HG02798 (cell line): ENCODE measurements around the gene YPEL3.

Experiments
- ATAC-seq: cut with Tn5 transposase; IDR thresholded peaks from one replicate; pipeline ENCODE4 v1.9.1; 2021; ENCODE audit warnings: mild to moderate bottlenecking; ENCODE audit not compliant: unreplicated experiment, poor library complexity

Gene YPEL3

DNA sequence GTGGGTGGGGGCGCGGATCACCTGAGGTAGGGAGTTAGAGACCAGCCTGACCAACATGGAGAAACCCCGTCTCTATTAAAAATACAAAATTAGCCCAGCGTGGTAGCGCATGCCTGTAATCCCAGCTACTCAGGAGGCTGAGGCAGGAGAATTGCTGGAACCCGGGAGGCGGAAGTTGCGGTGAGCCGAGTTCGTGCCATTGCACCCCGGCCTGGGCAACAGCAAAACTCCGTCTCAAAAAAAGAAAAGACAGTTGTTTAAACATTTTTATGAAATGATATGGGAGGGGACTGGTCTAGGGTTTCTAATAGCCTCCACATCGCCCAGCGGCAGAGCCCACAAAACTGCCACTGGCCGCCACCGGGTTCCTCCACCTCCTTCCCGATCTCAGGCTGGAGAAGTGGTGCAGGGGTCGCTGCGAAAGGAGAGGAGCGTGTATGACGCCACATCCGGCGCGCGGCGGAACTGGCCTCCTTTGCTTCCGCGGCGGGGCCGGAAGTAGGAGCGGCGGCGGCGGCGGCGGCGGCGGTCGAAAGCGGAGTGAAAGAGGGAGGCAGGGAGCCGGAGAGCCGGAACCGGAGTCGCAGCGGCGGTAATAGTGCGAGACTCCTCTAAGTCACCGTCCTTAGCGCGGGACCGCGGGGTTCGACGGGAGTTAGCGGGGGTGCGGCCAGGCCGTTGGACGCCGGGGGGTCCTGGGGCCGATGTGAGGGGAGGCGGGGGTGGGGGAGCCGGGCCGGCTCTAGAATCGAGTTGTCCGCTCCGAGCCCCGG, 20.3 kb downstream of the YPEL3 start, which contains the start of gene PPP4C:
PPP4C (plus strand) TSS at position 492 of the 773 bp plus-strand sequence. CDS start 384 bp downstream, outside the sequence.
- ATAC-seq: peak; percentile 85

DNA sequence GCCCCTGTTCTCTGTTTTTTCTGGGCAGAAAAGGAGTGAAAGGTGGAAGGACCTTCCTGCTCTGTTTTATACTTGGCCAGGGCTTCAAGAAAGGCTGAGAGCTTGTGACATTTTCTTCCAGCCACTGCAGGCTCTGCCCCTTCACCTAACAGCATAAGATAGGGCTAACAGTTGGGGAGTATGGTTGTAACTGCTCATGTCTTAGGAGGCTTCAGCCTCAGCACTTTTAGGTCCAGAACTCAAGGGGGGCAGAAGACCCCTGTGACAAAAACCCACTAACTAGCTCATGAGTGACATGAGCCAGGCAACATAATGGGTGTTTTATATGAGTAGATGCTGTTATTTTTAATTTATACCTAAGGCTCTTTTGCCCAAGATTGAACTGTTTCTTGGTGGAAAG, 25.5 kb downstream of the YPEL3 start:
- no peak for ATAC-seq

DNA sequence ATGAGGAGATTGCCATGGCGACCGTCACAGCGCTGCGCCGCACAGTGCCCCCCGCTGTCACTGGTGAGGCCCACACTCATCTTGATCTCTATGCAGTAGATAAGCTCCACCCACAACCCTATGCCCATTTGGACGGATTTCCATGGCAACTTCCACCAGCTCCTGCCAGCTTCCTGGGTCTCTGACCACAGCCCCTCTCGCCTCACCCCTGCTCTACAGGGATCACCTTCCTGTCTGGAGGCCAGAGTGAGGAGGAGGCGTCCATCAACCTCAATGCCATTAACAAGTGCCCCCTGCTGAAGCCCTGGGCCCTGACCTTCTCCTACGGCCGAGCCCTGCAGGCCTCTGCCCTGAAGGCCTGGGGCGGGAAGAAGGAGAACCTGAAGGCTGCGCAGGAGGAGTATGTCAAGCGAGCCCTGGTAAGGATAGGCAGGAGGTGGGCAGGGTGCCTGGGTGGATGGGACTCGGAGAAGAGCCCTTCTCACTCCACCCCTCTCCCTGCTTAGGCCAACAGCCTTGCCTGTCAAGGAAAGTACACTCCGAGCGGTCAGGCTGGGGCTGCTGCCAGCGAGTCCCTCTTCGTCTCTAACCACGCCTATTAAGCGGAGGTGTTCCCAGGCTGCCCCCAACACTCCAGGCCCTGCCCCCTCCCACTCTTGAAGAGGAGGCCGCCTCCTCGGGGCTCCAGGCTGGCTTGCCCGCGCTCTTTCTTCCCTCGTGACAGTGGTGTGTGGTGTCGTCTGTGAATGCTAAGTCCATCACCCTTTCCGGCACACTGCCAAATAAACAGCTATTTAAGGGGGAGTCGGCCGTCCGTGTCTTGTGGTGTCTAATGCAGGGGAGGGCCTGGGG, 26.2 kb downstream of the YPEL3 start:
- no peak for ATAC-seq

DNA sequence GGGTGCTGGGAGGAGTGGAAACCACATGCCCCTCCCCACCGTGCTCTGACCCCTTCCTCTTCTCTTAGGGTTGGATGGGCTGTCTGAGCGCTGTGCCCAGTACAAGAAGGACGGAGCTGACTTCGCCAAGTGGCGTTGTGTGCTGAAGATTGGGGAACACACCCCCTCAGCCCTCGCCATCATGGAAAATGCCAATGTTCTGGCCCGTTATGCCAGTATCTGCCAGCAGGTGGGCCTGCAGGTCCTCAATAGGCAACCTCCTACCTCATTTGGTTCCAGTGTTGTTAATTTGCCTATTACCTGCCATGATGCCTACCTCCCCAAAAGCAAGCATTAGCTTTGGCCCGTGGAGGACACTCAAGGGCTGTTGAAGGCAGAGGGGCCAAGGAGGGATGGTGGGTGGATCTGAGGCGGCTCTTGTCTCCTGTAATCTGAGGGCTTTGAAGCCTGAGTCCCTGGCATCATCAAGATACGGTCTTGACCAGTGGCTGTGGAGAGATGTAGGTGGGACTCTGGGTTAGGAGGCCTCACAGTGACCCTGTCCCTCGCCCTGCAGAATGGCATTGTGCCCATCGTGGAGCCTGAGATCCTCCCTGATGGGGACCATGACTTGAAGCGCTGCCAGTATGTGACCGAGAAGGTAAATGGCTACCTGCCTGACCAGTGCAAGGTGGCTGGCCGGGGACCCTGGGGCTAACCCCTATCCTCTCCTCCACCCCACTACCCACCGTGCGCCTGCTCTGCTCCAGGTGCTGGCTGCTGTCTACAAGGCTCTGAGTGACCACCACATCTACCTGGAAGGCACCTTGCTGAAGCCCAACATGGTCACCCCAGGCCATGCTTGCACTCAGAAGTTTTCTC, 27.0 kb downstream of the YPEL3 start:
- ATAC-seq: no peak

- ATAC-seq: no peak
Measured at GRCh38 chr16:30068333-30068732, 27.7 kb downstream of the YPEL3 start.

- ATAC-seq: no peak
Measured at GRCh38 chr16:30067584-30067916, 28.5 kb downstream of the YPEL3 start.

DNA sequence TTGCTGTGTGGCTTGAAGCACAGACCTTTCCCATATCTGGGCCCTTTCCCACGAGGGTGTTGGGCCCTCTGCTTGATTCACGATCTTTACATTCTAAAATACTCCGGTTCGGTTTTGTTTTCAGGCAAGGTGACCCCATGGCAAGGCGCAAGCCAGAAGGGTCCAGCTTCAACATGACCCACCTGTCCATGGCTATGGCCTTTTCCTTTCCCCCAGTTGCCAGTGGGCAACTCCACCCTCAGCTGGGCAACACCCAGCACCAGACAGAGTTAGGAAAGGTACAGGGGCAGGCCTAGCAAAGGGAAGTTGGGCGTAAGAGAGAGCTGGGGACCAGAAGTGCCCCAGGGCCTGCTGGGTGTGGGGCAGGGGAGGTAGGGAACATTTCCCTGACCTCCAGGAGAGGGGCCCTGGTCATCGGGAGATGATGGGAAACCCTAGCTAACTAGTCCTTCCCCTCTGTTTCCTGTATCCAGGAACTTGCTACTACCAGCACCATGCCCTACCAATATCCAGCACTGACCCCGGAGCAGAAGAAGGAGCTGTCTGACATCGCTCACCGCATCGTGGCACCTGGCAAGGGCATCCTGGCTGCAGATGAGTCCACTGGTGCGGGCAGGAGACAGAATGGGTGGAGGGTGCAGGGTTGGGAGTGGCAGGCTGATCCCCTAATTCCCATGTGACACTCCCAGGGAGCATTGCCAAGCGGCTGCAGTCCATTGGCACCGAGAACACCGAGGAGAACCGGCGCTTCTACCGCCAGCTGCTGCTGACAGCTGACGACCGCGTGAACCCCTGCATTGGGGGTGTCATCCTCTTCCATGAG, 29.0 kb downstream of the YPEL3 start:
- ATAC-seq: no peak

DNA sequence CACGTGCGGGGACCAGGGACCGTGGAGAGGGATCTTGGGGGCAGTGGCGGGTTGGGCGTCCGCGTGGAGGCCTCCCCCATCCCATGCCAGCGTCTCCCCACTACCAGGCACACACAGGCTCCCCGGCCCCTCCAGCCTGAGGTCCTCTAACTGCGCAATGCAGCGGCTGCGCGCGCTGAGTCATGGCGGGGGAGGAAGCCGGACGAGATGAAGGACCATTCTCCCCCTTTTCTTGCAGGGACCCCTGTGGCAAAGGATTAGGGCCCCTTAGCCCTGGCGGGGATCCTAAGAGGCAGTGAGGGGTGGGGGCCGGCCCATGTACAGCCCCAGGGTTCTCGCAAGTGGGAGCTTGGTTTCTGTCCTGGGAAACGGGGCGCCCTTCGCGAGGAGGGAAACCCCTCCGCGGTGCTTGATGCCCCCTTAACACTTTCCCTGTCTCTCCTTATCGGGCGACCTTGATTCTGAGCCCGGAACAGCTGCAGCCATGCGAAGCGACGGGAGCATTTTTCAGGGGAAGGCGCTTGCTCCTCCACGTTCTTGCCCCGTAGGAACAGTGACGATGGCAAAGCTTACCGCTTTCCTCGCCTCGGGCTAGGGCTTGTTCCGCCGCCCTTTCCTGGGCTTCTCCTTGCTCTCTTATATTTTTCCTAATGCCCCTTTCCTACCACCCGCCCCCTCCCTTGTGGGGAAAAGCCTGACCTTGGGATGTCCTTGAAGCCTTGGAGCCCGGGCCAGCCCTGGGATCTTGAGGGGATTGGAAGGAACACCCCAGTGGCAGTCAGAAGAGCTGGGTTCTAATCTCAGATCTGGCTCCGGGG, 29.9 kb downstream of the YPEL3 start:
- ATAC-seq: no peak

GRCh38 chr16:30065102-30065942, 30.7 kb downstream of the YPEL3 start, which contains the start of gene ALDOA:
ALDOA (plus strand) TSS chr16:30065760; CDS start chr16:30066898, 1,138 bp downstream.
- peak; percentile 83 for ATAC-seq

DNA sequence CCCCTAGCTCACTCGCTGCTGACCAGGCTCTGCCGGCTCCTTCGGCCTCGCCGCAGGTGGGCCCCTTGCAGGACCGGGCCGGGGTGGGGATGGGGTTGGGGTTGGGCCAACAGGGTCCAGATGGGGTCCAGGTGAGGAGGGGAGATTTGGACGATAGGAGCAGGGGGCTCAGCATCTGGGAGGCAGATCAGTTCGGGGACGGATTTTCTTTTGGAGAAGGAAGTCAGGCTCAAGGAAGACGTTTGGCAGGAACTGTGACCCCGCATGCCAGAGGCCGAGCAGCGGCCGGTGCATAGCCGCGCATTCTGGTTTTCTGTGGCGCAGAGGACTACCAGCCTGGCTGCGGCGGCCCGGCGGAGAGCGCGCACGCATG, 31.3 kb downstream of the YPEL3 start:
- no peak for ATAC-seq

DNA sequence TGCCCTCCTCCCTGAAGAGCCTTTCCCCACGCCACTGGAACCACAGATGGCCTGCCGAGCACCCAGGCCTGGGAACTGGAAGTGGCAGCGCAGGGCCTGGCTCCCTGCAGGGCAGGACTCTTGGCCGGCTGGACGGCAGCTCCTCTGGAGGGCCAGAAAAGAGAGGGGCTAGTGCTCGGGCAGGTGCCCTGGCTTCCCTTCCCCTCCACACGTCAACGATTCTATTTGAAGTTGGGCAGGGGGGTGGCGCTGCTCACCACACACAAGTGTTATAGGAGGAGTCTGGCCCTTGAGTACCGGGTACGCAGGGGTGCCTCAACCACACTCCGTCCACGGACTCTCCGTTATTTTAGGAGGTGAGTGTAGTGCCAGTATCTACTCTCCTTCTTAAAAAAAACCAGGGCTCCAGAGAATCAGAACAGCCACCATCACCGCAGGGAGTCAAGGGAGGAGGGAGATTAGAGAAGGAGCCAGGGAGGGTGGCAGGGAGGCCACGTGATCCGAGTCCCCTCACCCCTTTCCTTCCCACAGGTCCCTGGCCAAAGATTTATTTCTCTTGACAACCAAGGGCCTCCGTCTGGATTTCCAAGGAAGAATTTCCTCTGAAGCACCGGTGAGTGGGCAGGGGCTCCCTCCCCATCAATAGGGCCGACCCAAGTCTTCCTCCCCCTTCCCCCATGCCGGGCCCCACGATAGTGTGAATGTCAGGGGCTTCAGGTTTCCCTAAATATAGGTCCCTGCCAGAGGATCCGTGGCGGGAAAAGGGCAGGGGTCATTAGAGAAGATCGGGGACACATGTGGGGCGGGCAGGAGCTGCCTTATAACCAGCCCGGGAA, 31.9 kb downstream of the YPEL3 start:
- peak; percentile 26 for ATAC-seq

DNA sequence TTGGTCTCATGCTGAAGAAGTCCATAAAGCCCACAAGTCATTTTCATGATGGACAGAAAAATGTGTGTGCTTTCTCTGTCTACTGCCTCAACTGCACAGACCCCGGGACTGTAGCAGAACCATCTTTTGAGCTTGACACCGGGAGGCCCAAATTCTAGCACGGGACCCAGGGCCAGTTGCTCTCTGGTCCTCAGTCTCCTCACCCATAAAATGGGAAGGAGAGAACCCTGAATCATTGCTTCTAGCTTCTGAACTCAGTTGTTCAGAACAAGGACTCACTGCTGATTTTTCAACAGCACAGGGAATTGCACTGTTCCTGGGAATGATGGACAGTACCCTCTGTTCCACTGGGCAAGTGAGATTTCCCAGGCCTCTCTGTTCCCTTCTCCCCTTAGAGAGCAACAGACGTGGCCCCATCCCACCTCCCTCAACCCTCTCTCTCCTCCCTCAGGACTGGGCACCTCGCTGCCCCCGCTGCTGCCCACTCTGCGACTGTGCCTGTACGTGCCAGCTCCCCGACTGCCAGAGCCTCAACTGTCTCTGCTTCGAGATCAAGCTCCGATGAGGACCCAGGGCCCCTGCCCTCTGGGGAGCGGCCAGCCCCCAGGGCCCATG, 32.6 kb downstream of the YPEL3 start:
- no peak for ATAC-seq

- no peak for ATAC-seq
Measured at GRCh38 chr16:30060836-30061554, 35.0 kb downstream of the YPEL3 start.

DNA sequence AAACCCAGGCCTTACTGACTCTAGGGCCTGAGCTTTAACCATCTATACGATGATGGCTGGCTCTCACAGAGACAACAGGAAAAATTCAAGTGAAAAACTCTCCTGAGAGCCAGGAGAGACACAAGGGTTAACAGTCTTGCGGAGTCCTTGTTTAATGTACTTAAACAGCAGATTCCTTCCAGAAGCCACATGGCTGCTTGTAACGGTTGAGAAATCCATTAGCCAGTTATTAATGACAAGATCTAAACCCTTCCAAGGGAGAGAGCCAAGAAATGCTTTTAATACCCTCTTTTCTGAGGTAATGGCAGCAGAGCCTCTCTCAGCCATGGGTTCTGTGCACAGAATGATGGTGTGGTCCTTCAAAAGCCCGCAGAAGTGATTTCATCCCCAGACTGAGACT, 35.7 kb downstream of the YPEL3 start:
- ATAC-seq: no peak

GRCh38 chr16:30054959-30055553, 41.0 kb downstream of the YPEL3 start:
- no peak for ATAC-seq

GRCh38 chr16:30054451-30054850, 41.6 kb downstream of the YPEL3 start:
- ATAC-seq: no peak
